ENCODE measurements around the gene MRPL37.

The MRPL37 gene

DNA sequence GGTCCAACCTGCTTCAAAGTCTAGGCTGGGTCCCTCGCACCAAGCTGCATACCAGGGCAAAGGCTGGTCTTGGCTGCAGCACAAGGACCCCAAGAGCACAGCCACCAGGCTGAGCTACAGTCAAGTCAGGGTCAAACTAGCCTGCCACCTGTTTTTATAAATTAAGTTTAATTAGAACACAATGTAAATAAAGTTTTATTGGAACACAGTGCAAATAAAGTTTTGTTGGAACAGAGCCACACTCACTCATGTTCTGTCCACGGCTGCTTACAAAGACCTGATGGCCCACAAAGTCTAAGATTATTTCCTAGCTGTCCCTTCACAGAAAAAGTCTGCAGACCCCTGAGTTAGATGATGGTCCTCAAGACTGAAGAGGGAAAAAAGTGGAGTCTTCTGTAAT, 66.2 kb downstream of the MRPL37 start:
- no peak for DNase-seq

DNA sequence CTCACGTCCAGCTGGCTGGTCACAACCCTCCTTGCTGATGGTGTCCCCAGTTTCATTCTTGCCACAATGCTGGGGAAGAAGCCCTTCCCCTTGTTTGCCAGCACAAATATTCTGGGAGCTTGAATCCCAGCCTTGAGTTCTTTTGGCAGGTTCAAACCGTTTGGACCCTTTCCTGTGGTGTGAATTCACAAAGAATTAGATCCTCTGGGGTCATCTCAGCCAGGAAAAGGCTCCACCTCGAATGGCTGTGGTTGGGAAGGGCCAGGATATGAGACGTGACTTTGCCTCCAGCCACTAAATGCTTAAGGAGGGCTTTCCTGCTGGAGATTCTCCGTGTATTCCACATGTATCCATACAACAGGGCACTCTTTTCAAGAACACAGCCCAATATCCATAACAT, 66.9 kb downstream of the MRPL37 start:
- DNase-seq, result no peak

All from fibroblast of skin of scalp (primary cell).